SK-N-MC (cell line): ENCODE measurements around the gene CTRL.

Source experiments
- EZH2 ChIP-seq: fragments of 200-600 bp; sonication (generic); IDR thresholded peaks from one replicate; pipeline ENCODE4 v1.6.1; 2017; ENCODE audit warnings: antibody characterized with exemption
- POLR2AphosphoS5 ChIP-seq: IDR thresholded peaks from 2 replicates; pipeline ENCODE4 v1.6.1; 2012; ENCODE audit warnings: mild to moderate bottlenecking, low read depth, low read length, borderline replicate concordance

GRCh38 chr16:67880584-67880983, 51.1 kb downstream of the CTRL start:
- TF ChIP-seq EZH2 (no peak), POLR2AphosphoS5 (no peak)
